Suprapubic skin (tissue), 4 donors: ENCODE data around the gene PITHD1. TPM values are rescaled to one million over a fixed set of nuclear protein-coding genes. Genes with fewer than 3 reads are reported as not detected.
A peak's percentile ranks its signal among the peaks of the same experiment; 100 is the strongest.

Experiments
- DNase-seq, 2 donors: peaks; one replicate each; pipeline ENCODE4 v3.0.0-alpha.2; 2019; ENCODE audit warnings: low spot score in 2 of 2
- H3K27ac ChIP-seq: fragments of 200-600 bp; sonication (generic); one replicate; pipeline ENCODE4 v1.5.1; 2019
- H3K27me3 ChIP-seq: fragments of 200-600 bp; sonication (generic); one replicate; pipeline ENCODE4 v1.5.1; 2019
- H3K36me3 ChIP-seq: fragments of 200-600 bp; sonication (generic); one replicate; pipeline ENCODE4 v1.5.1; 2019
- H3K4me1 ChIP-seq: fragments of 200-600 bp; sonication (generic); one replicate; pipeline ENCODE4 v1.5.1; 2019
- H3K4me3 ChIP-seq: fragments of 200-600 bp; sonication (generic); one replicate; pipeline ENCODE4 v1.5.1; 2019; ENCODE audit warnings: mild to moderate bottlenecking
- H3K9me3 ChIP-seq: fragments of 200-600 bp; sonication (generic); one replicate; pipeline ENCODE4 v1.5.1; 2019
- EP300 ChIP-seq: sonication (generic); formaldehyde crosslinking; IDR thresholded peaks from one replicate; pipeline ENCODE4 v1.6.1; 2017; ENCODE audit warnings: antibody characterized with exemption
- POLR2A ChIP-seq, 2 donors: fragments of 450-650 bp; IDR thresholded peaks; one replicate each; pipeline ENCODE4 v1.6.1; 2017; ENCODE audit warnings: antibody characterized with exemption in 2 of 2, mild to moderate bottlenecking in 2 of 2, moderate library complexity in 2 of 2
- POLR2AphosphoS5 ChIP-seq, 3 donors: sonication (generic); formaldehyde crosslinking; IDR thresholded peaks; one replicate each; pipeline ENCODE4 v1.6.1; 2017; ENCODE audit warnings: antibody characterized with exemption in 3 of 3
- WGBS: methylation state at CpG from one replicate; pipeline ENCODE4 v1.1.5; 2018; 5-methylcytosine and 5-hydroxymethylcytosine counted together
- total RNA-seq, 4 donors: library from RNA; depleted of rRNA; stranded (reverse); fragments of >200 nt; gene quantifications; one replicate each; pipeline ENCODE4 v1.1.0, GENCODE V29; 2016
- TF ChIP-seq, protein P1 (sequence below), 2 donors: fragments of 200-600 bp in 1 of 2; fragments of 450-650 bp in 1 of 2; sonication (generic) in 1 of 2; IDR thresholded peaks; one replicate each; pipeline ENCODE4 v1.5.1; 2016 to 2019; ENCODE audit warnings: antibody characterized with exemption in 2 of 2, mild to moderate bottlenecking in 1 of 2, moderate library complexity in 1 of 2

PITHD1 gene
- total RNA-seq, 4 donors from 2014 or later, result 49.4 to 93.1 (median 74.3) TPM

DNA sequence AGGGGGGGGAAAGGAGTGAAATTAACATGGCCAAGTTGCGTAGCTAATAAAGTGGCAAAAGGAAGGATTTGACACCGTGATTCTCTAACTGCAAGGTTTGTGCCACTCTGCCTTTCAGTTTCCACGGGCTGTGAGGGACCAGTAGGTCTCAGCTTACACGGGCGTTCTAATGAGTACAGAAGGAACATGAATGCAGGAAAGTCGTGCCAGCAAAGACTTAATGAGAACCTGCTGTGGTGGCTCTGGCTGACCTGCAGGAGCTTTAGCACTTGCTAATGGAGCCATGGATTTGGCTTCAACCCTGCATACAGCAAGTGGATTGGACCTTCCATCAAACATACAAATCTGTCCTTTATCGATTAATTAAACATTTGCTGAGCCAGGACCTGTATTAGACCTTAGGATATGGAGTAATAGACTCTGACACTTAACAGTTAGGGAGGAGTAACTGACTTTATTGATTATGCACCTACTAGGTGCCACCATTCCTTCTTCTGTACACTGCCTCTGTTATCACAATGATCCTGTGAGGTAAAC, 15.1 kb upstream of the PITHD1 start:
- Histone ChIP-seq H3K4me3 (no peak overlapping the region), H3K27ac (no peak overlapping the region), H3K36me3 (peaks cover 60% of the 10 kb centered on the region), H3K9me3 (no peaks in the 10 kb centered on the region), H3K27me3 (no peaks in the 10 kb centered on the region), H3K4me1 (no peaks in the 10 kb centered on the region)
- 81% methylated on average over 7 of the region's 7 CpGs for WGBS
- no peak for TF ChIP-seq POLR2AphosphoS5 (IDR thresholded peaks at IDR 0.05)
- no peak for TF ChIP-seq EP300
- no peak for DNase-seq

DNA sequence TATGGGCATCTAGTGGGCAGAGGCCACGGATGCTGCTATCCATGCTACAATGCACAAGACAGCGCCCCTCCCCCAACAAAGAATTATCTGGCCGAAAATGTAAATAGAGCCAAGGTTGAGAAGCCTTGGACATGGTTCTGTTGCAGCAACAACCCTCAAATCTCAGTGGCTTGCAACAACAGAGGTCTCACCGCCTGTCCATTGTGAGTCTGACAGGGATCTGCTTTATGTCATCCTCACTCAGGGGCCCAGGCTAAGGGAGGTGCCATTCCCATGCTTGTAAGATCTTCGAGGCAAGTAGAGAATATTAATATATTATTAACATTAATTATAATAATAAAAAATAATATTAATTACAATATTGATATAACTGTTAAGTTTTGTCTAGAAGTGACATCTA, 9.5 kb upstream of the PITHD1 start:
- Histone ChIP-seq H3K4me3 (no peak overlapping the region), H3K27me3 (no peaks in the 10 kb centered on the region), H3K36me3 (peaks cover 29% of the 10 kb centered on the region), H3K4me1 (peaks cover 6% of the 10 kb centered on the region), H3K27ac (no peak overlapping the region), H3K9me3 (no peaks in the 10 kb centered on the region)
- TF ChIP-seq EP300 (no peak), POLR2A (IDR thresholded peaks at IDR 0.05) (no peak), POLR2AphosphoS5 (IDR thresholded peaks at IDR 0.05) (no peak)
- TF ChIP-seq, protein P1, sequence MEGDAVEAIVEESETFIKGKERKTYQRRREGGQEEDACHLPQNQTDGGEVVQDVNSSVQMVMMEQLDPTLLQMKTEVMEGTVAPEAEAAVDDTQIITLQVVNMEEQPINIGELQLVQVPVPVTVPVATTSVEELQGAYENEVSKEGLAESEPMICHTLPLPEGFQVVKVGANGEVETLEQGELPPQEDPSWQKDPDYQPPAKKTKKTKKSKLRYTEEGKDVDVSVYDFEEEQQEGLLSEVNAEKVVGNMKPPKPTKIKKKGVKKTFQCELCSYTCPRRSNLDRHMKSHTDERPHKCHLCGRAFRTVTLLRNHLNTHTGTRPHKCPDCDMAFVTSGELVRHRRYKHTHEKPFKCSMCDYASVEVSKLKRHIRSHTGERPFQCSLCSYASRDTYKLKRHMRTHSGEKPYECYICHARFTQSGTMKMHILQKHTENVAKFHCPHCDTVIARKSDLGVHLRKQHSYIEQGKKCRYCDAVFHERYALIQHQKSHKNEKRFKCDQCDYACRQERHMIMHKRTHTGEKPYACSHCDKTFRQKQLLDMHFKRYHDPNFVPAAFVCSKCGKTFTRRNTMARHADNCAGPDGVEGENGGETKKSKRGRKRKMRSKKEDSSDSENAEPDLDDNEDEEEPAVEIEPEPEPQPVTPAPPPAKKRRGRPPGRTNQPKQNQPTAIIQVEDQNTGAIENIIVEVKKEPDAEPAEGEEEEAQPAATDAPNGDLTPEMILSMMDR (IDR thresholded peaks at IDR 0.05), result no peak
- WGBS, result 81% methylated on average over 5 of the region's 5 CpGs
- no peak for DNase-seq

DNA sequence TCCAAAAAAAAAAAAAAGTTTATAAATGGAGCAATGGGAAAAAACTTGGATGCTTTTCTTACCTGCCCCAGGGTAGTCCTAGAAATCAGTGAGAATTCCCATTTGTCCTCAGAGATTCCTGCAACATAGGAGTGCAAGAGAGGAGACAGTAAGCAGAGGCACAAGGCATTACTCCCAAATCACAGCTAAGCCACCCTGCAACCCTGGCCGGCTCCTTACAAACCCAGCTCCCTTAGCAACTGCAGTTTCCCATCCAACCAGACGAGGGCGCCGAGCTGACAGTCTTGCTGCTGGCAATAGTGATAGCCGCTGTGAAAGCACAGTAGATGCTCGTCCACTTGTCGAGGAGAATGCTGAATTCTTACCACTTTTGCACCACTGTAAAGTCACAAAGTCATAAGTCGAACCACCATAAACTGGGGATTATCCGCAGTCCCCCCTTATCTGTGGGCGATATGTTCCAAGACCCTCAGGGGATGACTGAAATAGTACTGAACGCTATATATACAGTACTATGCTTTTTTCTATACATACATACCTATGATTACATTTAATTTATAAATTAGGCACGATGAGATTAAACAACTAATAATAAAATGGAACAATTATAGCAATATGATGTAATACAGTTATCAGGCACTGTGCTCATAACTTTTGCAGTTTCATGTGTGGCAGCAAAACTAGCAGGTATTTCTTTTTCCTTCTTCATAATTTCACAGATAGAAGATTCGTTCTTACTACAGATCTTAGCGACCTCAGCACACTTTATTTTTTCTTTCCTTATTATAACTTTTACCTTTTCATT, 6.0 kb upstream of the PITHD1 start:
- TF ChIP-seq, protein P1 (IDR thresholded peaks at IDR 0.05), result peak; percentile 82 to 92
- TF ChIP-seq POLR2AphosphoS5 (IDR thresholded peaks at IDR 0.05) (no peak), POLR2A (IDR thresholded peaks at IDR 0.05) (no peak)
- Histone ChIP-seq H3K4me1 (peaks cover 13% of the 10 kb centered on the region), H3K27me3 (no peaks in the 10 kb centered on the region), H3K4me3 (no peak overlapping the region), H3K36me3 (peaks cover 15% of the 10 kb centered on the region), H3K9me3 (no peaks in the 10 kb centered on the region), H3K27ac (no peak overlapping the region)
- WGBS, result 12% methylated on average over 14 of the region's 14 CpGs
- peak; percentile 90 to 96 for DNase-seq

DNA sequence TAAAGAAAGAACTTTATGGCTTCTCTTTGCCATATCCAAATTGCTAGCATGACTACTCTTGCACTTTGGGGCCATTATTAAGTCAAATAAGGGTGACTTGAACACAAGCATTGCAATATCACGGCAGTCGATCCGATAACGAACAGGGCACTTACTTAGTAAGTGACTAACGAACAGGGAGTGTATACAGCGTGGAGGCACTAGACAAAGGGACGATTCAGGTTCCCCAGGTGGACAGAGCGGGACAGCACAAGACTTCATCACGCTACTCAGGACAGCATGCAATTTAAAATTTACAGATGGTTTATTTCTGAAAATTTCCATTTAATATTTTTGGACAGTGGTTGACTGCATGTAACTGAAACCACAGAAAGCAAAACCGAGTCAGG, 5.4 kb upstream of the PITHD1 start:
- Histone ChIP-seq H3K27ac (no peak overlapping the region), H3K4me1 (peaks cover 19% of the 10 kb centered on the region), H3K4me3 (no peak overlapping the region), H3K36me3 (peaks cover 11% of the 10 kb centered on the region), H3K27me3 (no peaks in the 10 kb centered on the region), H3K9me3 (no peaks in the 10 kb centered on the region)
- no peak for DNase-seq
- 92% methylated on average over 10 of the region's 10 CpGs for WGBS
- TF ChIP-seq POLR2AphosphoS5 (IDR thresholded peaks at IDR 0.05) (no peak), POLR2A (IDR thresholded peaks at IDR 0.05) (no peak), EP300 (no peak)
- TF ChIP-seq, protein P1 (IDR thresholded peaks at IDR 0.05), result no peak

DNA sequence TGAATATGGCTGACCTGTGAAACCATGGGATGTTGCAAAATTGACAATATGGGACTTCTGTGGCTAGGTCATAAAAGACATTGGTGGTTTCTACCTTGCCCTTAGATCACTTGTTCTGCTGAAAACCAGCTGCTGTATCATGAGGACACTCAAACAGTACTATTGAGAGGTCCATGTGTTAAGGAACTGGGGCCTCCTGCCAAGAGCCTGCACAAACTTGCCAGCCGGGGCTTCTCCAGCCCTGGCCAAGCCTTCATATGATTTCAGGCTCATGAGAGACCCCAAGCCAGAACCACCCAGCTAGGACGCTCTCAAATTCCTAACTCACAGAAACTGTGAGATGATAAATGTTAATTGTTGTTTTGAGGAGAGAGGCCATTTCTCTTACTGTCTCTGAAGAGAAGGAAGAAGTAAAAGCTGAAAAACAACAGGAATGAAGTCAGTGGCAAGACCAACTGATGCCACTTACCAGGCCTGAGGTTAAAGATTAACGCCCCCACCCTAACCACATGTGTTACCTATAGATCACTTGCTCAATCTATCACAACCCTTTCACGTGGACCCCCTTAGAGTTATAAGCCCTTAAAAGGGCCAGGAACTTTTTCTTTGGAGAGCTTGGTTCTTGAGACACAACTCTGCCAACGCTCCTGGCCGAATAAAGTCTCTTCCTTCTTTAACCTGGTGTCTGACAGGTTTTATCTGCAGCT, 3.9 kb upstream of the PITHD1 start:
- H3K36me3 ChIP-seq, result peaks cover 11% of the 10 kb centered on the region
- peaks cover 26% of the 10 kb centered on the region for H3K4me1 ChIP-seq
- TF ChIP-seq POLR2A (IDR thresholded peaks at IDR 0.05) (no peak), EP300 (no peak), POLR2AphosphoS5 (IDR thresholded peaks at IDR 0.05) (no peak)
- TF ChIP-seq, protein P1 (IDR thresholded peaks at IDR 0.05), result no peak
- 78% methylated on average over 6 of the region's 6 CpGs for WGBS
- no peak for DNase-seq
- no peak overlapping the region for H3K4me3 ChIP-seq
- H3K27me3 ChIP-seq, result no peaks in the 10 kb centered on the region
- H3K27ac ChIP-seq, result no peak overlapping the region
- H3K9me3 ChIP-seq, result no peaks in the 10 kb centered on the region
